Dermis microvascular lymphatic vessel endothelial cell (primary cell): ENCODE measurements around the gene SERPINB5. TPM values are rescaled to one million over a fixed set of nuclear protein-coding genes. Genes with fewer than 3 reads are reported as not detected.

Experiments
- DNase-seq, 2 donors: peaks; one replicate each; pipeline versions ENCODE4 v3.0.0 to v3.0.0-alpha.2; 2010; ENCODE audit warnings: low read depth in 2 of 2
- total RNA-seq: library from RNA; depleted of rRNA; stranded (reverse); fragments of >200 nt; gene quantifications from 2 replicates; pipeline ENCODE4 v1.2.1, GENCODE V29; 2014

The SERPINB5 gene
- total RNA-seq, 1 donor from 2014 or later = not detected

GRCh38 chr18:63527251-63527650 is 50.5 kb downstream of the SERPINB5 start:
- DNase-seq = no peak

DNA sequence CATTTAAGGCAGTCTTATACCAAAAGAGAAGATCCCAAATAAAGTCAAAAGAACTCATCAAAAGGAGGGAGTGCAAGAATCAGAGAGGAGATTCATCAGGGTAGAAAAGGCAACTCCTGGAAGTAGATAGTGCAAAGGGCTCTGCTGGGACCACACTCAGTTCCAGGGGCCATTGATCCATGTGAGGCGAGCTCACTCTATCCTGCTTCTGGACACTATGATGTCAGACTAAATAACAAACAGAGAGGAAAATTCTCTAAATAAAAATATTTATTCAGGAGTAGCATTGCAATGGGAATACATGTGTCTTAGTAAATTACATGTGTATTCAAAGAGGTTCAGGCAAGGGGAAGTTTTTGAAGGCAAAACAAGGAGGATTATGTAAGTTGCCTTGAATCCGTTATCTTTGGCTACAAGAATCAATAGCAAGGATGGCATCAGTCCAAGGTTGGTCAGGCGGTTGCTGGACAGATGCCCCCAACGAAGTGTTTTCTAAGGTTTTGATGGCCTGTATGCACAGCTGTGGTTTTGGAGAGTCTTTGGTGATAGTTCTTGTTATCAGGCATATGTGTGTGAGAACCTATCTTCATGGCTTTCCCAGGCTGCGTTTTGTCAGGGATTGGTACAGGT is 52.2 kb downstream of the SERPINB5 start:
- no peak for DNase-seq

GRCh38 chr18:63532471-63532870 is 55.7 kb downstream of the SERPINB5 start:
- DNase-seq = no peak

GRCh38 chr18:63534615-63535014 is 57.9 kb downstream of the SERPINB5 start:
- DNase-seq = no peak

- no peak for DNase-seq
These were observed 63.2 kb downstream of the SERPINB5 start for GRCh38 chr18:63539904-63540510.

GRCh38 chr18:63542069-63542468 is 65.3 kb downstream of the SERPINB5 start, which contains the start of gene SERPINB12:
Gene SERPINB12 (plus strand): TSS chr18:63542369. CDS start chr18:63556160, 13,791 bp downstream.
- no peak for DNase-seq

DNA sequence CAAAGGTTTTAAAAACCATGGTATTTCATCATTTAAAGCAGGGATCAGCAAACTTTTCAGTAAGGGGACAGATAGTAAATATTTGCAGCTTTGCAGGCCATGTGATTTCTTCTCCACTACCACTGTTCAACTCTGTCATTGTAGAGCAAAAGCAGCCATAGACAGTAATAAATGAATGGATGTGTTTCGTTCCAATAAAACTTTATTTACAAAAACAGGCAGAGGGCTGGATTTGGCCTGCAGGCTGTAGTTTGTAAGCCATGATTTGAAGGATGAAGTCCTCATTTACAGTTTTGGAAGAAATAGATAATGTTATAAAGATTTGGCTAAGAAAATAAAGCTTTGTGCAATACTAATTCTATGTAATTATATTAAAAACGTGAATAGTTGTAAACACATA is 67.3 kb downstream of the SERPINB5 start:
- no peak for DNase-seq

DNA sequence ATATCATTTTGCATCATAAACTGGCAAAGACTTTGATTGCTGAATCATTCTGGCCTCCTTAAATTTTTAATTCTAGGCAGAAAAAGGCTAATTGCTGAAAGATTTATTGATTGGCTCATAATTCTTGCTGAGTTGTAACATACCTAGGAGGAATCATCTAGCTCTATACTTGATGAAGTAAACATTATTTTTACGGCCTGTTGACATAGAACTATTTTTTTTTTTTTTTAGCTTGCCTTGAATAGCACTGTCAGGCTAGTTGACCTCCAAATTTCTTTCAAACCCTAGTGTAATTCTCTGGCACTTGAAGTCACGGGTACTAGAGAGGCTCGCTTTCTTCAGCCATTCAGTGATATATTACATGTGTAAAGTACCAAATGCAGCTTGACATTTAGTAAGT is 68.2 kb downstream of the SERPINB5 start:
- DNase-seq = no peak

DNA sequence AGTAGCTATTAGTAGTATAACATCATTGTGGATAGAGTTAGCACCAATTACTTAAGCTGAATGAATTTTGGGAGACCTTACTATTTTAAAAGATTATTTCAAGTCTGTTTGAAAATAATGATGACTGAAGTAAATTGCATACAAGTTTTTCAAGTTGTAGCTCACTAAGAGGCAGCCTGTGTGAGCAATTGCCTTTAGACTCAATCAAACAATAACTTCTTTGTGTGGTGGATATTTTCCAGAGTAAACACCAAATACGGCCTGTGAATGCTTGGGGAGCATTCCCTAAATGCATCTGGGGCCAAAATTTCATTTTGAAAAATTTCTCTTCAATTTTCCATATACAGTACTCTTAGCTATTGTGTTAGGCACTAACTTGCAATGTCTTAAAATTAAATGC is 73.3 kb downstream of the SERPINB5 start:
- DNase-seq = no peak

DNA sequence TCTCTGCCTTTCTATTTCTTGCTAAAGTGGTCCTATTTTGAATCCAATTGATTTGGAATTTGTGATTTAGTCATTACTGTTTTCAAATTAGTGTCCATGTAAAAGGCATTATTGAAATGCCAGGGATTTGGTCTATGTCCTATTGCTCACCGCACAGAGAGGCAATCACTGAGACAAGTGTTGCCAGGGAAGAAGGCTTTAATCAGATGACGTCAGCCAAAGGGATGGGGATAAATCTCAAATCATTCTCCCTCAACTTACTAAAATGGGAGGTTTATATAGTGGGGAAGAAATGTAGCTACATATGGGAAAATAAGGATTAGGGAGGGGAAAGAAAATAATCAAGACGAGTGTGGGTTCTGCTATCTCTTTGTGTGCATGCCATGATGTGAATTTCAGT is 75.0 kb downstream of the SERPINB5 start:
- DNase-seq = no peak

GRCh38 chr18:63552581-63552980 is 75.8 kb downstream of the SERPINB5 start:
- DNase-seq = no peak

- DNase-seq = no peak
These were observed 76.3 kb downstream of the SERPINB5 start for GRCh38 chr18:63553081-63553480.

Other genes starting within 250 kb of the SERPINB5 start
- 1.3 and 1.8 TPM in 2 replicates for gene BCL2, start 157.2 kb upstream of the SERPINB5 start, total RNA-seq
- 11.3 and 20.7 TPM in 2 replicates for gene KDSR, start 109.8 kb upstream of the SERPINB5 start, total RNA-seq
- gene VPS4B, start 54.5 kb upstream of the SERPINB5 start, total RNA-seq = 42.4 and 42.6 TPM in 2 replicates
- gene SERPINB12, start 65.4 kb downstream of the SERPINB5 start, total RNA-seq = not detected in 2 replicates
- not detected in 2 replicates for gene SERPINB13, start 110.4 kb downstream of the SERPINB5 start, total RNA-seq
- 0.13 TPM in 1 of 2 replicates, not detected in the other for gene SERPINB4, start 167.3 kb downstream of the SERPINB5 start, total RNA-seq
- gene SERPINB3, start 184.9 kb downstream of the SERPINB5 start, total RNA-seq = not detected in 2 replicates
- gene SERPINB11, start 226.0 kb downstream of the SERPINB5 start, total RNA-seq = not detected in 2 replicates